HepG2 (cell line): ENCODE results near the gene TK1. TPM values are rescaled to one million over a fixed set of nuclear protein-coding genes. Genes with fewer than 3 reads are reported as not detected.

Source experiments
- CBX2 ChIP-seq, 2 experiments: fragments of 200-600 bp in 1 of 2; sonication (generic); formaldehyde crosslinking in 1 of 2; IDR thresholded peaks; 2 replicates each; pipeline versions ENCODE4 v1.7.0 to v1.8.1; 2018 to 2022; ENCODE audit warnings: low read depth in 2 of 2, low read length in 1 of 2, mild to moderate bottlenecking in 1 of 2, missing genetic modification reagents in 1 of 2
- DNMT1 ChIP-seq: sonication (generic); formaldehyde crosslinking; IDR thresholded peaks from 2 replicates; pipeline ENCODE4 v1.5.1; 2020; ENCODE audit warnings: mild to moderate bottlenecking, missing genetic modification reagents
- ELF3 ChIP-seq: IDR thresholded peaks from 2 replicates; pipeline ENCODE4 v1.6.1; 2016; ENCODE audit warnings: missing genetic modification reagents, missing compliant biosample characterization
- GLI4 ChIP-seq: sonication (generic); formaldehyde crosslinking; IDR thresholded peaks from 2 replicates; pipeline ENCODE4 v1.5.1; 2020; ENCODE audit warnings: missing genetic modification reagents, mild to moderate bottlenecking, moderate library complexity, borderline replicate concordance
- GTF3A ChIP-seq: sonication (generic); formaldehyde crosslinking; conservative IDR thresholded peaks from 2 replicates; pipeline ENCODE4 v1.4.0; 2020; ENCODE audit warnings: mild to moderate bottlenecking, missing genetic modification reagents
- NFKB2 ChIP-seq: sonication (generic); formaldehyde crosslinking; IDR thresholded peaks from 2 replicates; pipeline ENCODE4 v1.4.0; 2020; ENCODE audit warnings: missing genetic modification reagents, borderline replicate concordance
- PRMT3 ChIP-seq: sonication (generic); formaldehyde crosslinking; IDR thresholded peaks from 2 replicates; pipeline ENCODE4 v1.8.1; 2022; ENCODE audit warnings: low read depth, mild to moderate bottlenecking, moderate library complexity, missing genetic modification reagents, borderline replicate concordance
- RARA ChIP-seq: IDR thresholded peaks from 2 replicates; pipeline ENCODE4 v1.6.1; 2016; ENCODE audit warnings: missing genetic modification reagents, missing compliant biosample characterization
- REL ChIP-seq: sonication (generic); formaldehyde crosslinking; conservative IDR thresholded peaks from 2 replicates; pipeline ENCODE4 v1.8.0; 2022; ENCODE audit warnings: mild to moderate bottlenecking, missing genetic modification reagents, moderate library complexity
- SP5 ChIP-seq: IDR thresholded peaks from 2 replicates; pipeline ENCODE4 v1.6.1; 2016; ENCODE audit warnings: low read depth, borderline replicate concordance
- TOPORS ChIP-seq: sonication (generic); formaldehyde crosslinking; IDR thresholded peaks from 2 replicates; pipeline ENCODE4 v1.8.0; 2023; ENCODE audit warnings: mild to moderate bottlenecking, missing genetic modification reagents
- ZBTB7A ChIP-seq: sonication (generic); formaldehyde crosslinking; IDR thresholded peaks from 2 replicates; pipeline ENCODE4 v1.8.0; 2022; ENCODE audit warnings: mild to moderate bottlenecking, missing genetic modification reagents
- ZNF20 ChIP-seq: sonication (generic); formaldehyde crosslinking; IDR thresholded peaks from 2 replicates; pipeline ENCODE4 v1.4.0; 2020; ENCODE audit warnings: mild to moderate bottlenecking, moderate library complexity, missing genetic modification reagents
- ZNF207 ChIP-seq: fragments of 450-650 bp; IDR thresholded peaks from 2 replicates; pipeline ENCODE4 v1.6.1; 2016; ENCODE audit warnings: antibody characterized with exemption, borderline replicate concordance
- ZNF253 ChIP-seq: sonication (generic); formaldehyde crosslinking; IDR thresholded peaks from 2 replicates; pipeline ENCODE4 v1.8.0; 2022; ENCODE audit warnings: mild to moderate bottlenecking, missing genetic modification reagents, borderline replicate concordance
- ZNF33B ChIP-seq: sonication (generic); formaldehyde crosslinking; IDR thresholded peaks from 2 replicates; pipeline ENCODE4 v1.5.1; 2020; ENCODE audit warnings: mild to moderate bottlenecking, missing genetic modification reagents
- ZNF501 ChIP-seq: sonication (generic); formaldehyde crosslinking; IDR thresholded peaks from 2 replicates; pipeline ENCODE4 v1.5.1; 2020; ENCODE audit warnings: mild to moderate bottlenecking, moderate library complexity, missing genetic modification reagents
- polyA plus RNA-seq, 8 experiments: library from polyadenylated mRNA; depleted of rRNA in 3 of 8; stranded (reverse) in 7 of 8; unstranded in 1 of 8; fragments of >200 nt; fragmentation: Illumina TruSeq in 4 of 8; extraction: Trizol in 4 of 8; gene quantifications; 2 replicates each; pipeline versions ENCODE4 v1.2.1 to v1.2.3, GENCODE V29; 2011 to 2016; ENCODE audit warnings: low read depth in 4 of 8, missing spikeins in 1 of 8, mixed read lengths in 1 of 8; ENCODE audit not compliant: insufficient read depth in 1 of 8
- total RNA-seq, 5 experiments: library from RNA; depleted of rRNA; stranded (reverse); fragments of >200 nt; fragmentation: Illumina TruSeq; extraction: Trizol; gene quantifications; 2 replicates each; pipeline ENCODE4 v1.2.3, GENCODE V29; 2016; ENCODE audit warnings: low read depth in 1 of 5
- TF ChIP-seq, protein P1 (sequence below): sonication (generic); formaldehyde crosslinking; conservative IDR thresholded peaks from 2 replicates; pipeline ENCODE4 v1.4.0; 2020; ENCODE audit warnings: mild to moderate bottlenecking, missing genetic modification reagents, moderate library complexity
- TF ChIP-seq, protein P2 (sequence below): sonication (generic); formaldehyde crosslinking; IDR thresholded peaks from 2 replicates; pipeline ENCODE4 v1.9.0; 2022; ENCODE audit warnings: low read depth, missing genetic modification reagents
- TF ChIP-seq, protein P3 (sequence below): sonication (generic); formaldehyde crosslinking; IDR thresholded peaks from 2 replicates; pipeline ENCODE4 v1.8.1; 2023; ENCODE audit warnings: mild to moderate bottlenecking, moderate library complexity, missing genetic modification reagents
- TF ChIP-seq, protein P4 (sequence below): sonication (generic); formaldehyde crosslinking; IDR thresholded peaks from 2 replicates; pipeline ENCODE4 v1.8.1; 2023; ENCODE audit warnings: missing genetic modification reagents, inconsistent platforms, borderline replicate concordance

Gene TK1
- total and polyA plus RNA-seq, 2 of the 13 experiments (the other 11 are each of a cell fraction or from before 2014, with no cell fraction given), result 45.0 to 96.0 TPM

DNA sequence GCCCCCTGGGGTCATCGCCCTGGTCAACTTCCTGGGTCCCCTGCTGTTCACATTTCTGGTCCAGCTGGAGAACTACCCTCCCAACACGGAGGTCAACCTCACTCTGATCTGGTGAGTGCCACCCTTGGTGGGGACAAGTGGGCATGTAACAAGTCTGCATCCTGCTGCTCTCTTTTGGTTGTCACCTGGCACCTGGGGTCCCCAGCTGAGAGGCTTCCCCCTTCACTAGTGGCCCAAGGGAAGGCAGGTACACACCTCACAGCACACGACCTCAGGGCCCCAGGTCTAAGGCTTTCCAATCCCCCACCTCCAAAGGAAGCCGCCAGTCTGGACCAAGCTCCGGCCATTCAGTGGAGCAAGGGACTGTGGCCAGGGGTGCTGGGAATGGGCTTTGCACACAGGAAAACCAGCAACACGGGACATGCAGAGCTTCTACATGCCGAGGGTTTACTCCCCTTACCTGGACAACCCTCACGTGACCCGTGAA is 51.9 kb downstream of the TK1 start (continued):
- TF ChIP-seq ZNF501 (CRISPR knock-in tag) (0 out of 2 replicates have a peak, but pooled peaks have one; percentile 1), ZBTB7A (CRISPR knock-in tag) (no peak; the same call in 1 of the 2 replicates), CBX2 (IDR thresholded peaks at IDR 0.05; ENCODE audit: low read depth, low read length) (no peak), CBX2 (CRISPR knock-in tag; IDR thresholded peaks at IDR 0.05; ENCODE audit: low read depth) (0 out of 2 replicates have a peak, but pooled peaks have one; percentile 12), RARA (CRISPR knock-in tag) (peak; percentile 3; the same call in 1 of the 2 replicates), SP5 (CRISPR knock-in tag) (no peak), DNMT1 (0 out of 2 replicates have a peak, but pooled peaks have one; percentile 20), GLI4 (CRISPR knock-in tag) (0 out of 2 replicates have a peak, but pooled peaks have one; percentile 24), TOPORS (CRISPR knock-in tag) (0 out of 2 replicates have a peak, but pooled peaks have one; percentile 46), REL (no peak), GTF3A (no peak), ZNF253 (CRISPR knock-in tag) (no peak), ELF3 (CRISPR knock-in tag) (0 out of 2 replicates have a peak, but pooled peaks have one; percentile 22), ZNF207 (no peak), PRMT3 (CRISPR knock-in tag) (no peak), ZNF20 (no peak), NFKB2 (CRISPR knock-in tag) (no peak), ZNF33B (CRISPR knock-in tag) (no peak)
- TF ChIP-seq, protein P1, sequence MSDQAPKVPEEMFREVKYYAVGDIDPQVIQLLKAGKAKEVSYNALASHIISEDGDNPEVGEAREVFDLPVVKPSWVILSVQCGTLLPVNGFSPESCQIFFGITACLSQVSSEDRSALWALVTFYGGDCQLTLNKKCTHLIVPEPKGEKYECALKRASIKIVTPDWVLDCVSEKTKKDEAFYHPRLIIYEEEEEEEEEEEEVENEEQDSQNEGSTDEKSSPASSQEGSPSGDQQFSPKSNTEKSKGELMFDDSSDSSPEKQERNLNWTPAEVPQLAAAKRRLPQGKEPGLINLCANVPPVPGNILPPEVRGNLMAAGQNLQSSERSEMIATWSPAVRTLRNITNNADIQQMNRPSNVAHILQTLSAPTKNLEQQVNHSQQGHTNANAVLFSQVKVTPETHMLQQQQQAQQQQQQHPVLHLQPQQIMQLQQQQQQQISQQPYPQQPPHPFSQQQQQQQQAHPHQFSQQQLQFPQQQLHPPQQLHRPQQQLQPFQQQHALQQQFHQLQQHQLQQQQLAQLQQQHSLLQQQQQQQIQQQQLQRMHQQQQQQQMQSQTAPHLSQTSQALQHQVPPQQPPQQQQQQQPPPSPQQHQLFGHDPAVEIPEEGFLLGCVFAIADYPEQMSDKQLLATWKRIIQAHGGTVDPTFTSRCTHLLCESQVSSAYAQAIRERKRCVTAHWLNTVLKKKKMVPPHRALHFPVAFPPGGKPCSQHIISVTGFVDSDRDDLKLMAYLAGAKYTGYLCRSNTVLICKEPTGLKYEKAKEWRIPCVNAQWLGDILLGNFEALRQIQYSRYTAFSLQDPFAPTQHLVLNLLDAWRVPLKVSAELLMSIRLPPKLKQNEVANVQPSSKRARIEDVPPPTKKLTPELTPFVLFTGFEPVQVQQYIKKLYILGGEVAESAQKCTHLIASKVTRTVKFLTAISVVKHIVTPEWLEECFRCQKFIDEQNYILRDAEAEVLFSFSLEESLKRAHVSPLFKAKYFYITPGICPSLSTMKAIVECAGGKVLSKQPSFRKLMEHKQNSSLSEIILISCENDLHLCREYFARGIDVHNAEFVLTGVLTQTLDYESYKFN, result 0 out of 2 replicates have a peak, but pooled peaks have one; percentile 9
- TF ChIP-seq, protein P2, sequence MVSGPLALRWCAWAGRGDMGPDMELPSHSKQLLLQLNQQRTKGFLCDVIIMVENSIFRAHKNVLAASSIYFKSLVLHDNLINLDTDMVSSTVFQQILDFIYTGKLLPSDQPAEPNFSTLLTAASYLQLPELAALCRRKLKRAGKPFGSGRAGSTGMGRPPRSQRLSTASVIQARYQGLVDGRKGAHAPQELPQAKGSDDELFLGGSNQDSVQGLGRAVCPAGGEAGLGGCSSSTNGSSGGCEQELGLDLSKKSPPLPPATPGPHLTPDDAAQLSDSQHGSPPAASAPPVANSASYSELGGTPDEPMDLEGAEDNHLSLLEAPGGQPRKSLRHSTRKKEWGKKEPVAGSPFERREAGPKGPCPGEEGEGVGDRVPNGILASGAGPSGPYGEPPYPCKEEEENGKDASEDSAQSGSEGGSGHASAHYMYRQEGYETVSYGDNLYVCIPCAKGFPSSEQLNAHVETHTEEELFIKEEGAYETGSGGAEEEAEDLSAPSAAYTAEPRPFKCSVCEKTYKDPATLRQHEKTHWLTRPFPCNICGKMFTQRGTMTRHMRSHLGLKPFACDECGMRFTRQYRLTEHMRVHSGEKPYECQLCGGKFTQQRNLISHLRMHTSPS (CRISPR knock-in tag), result 0 out of 2 replicates have a peak, but pooled peaks have one; percentile 17
- TF ChIP-seq, protein P3, sequence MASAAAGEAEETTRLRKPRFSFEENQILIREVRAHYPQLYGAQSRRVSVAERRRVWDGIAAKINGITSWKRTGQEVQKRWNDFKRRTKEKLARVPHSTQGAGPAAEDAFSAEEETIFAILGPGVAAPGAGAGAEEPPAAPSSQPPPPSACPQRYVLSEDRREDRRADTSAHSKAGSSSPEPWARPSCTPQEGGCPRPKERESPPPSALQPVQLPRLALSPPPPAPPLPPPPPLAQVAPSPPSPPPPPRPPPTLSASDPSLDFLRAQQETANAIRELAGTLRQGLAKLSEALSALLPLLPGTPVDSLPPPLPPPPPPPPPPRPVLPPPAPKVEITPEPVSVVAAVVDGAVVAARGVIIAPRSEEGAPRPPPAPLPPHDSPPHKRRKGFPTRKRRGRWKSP, result no peak
- TF ChIP-seq, protein P4, sequence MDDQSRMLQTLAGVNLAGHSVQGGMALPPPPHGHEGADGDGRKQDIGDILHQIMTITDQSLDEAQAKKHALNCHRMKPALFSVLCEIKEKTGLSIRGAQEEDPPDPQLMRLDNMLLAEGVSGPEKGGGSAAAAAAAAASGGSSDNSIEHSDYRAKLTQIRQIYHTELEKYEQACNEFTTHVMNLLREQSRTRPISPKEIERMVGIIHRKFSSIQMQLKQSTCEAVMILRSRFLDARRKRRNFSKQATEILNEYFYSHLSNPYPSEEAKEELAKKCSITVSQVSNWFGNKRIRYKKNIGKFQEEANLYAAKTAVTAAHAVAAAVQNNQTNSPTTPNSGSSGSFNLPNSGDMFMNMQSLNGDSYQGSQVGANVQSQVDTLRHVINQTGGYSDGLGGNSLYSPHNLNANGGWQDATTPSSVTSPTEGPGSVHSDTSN, result no peak
- TF ChIP-seq, all 625 proteins: peak for 17
